K562 (cell line): ENCODE measurements around the gene CARMIL1. TPM values are rescaled to one million over a fixed set of nuclear protein-coding genes. Genes with fewer than 3 reads are reported as not detected.

Experiments
- ATAC-seq: fragments of 200-7000 bp; cut with Tn5 transposase; 3 replicates; pipeline ENCODE4 v1.9.1; 2020; ENCODE audit warnings: moderate library complexity
- BruUV-seq: library from RNA; stranded (reverse); fragments of 400-500 nt; replicated peaks from 2 replicates; lab custom pipeline; 2021; lab: Mats Ljungman, UMichigan
- CTCF ChIA-PET: fragments of 300-600 bp; formaldehyde crosslinking; extraction: SDS; loops from one replicate; lab custom pipeline; 2021; ENCODE audit warnings: low intra/inter-chr PET ratio; lab: Yijun Ruan, JAX
- POLR2A ChIA-PET: fragments of 300-600, 350-650 bp; sonication (Branson Sonifier 250); formaldehyde crosslinking; extraction: SDS; loops from one replicate; lab custom pipeline; 2021; ENCODE audit warnings: antibody characterized with exemption, inconsistent platforms; lab: Yijun Ruan, JAX
- DNase-seq, 4 experiments: peaks; one replicate each; pipeline versions ENCODE4 v3.0.0 to v3.0.0-alpha.2; 2011 to 2018; ENCODE audit warnings: low spot score in 3 of 4, mixed read lengths in 3 of 4; ENCODE audit errors: extremely low read depth in 1 of 4
- FAIRE-seq: peaks from 2 replicates; lab custom pipeline; 2011; peaks lifted over from hg19 to GRCh38; lab: Jason Lieb, UNC
- H2AFZ ChIP-seq: 2 replicates; pipeline ENCODE4 v1.6.0; 2011; ENCODE audit warnings: low read depth, low read length, control low read depth, inconsistent platforms
- H3K27ac ChIP-seq: fragments of 200-600 bp; 3 replicates; pipeline ENCODE4 v1.8.0; 2011; ENCODE audit warnings: low read depth, mild to moderate bottlenecking, control low read depth, inconsistent platforms, low read length, moderate library complexity, mixed read lengths; ENCODE audit errors: extremely low read depth
- H3K27me3 ChIP-seq, 2 experiments: fragments of 300-600 bp in 1 of 2; 2 replicates in 1 of 2; 3 replicates in 1 of 2; pipeline versions ENCODE4 v1.6.0 to v1.8.0; 2011; ENCODE audit warnings: inconsistent platforms in 2 of 2, low read length in 2 of 2, mild to moderate bottlenecking in 1 of 2, mixed read lengths in 1 of 2, moderate library complexity in 1 of 2; ENCODE audit not compliant: control insufficient read depth in 2 of 2, insufficient read depth in 2 of 2
- H3K36me3 ChIP-seq: fragments of 300-600 bp; 3 replicates; pipeline ENCODE4 v1.8.0; 2011; ENCODE audit warnings: mild to moderate bottlenecking, low read length, inconsistent platforms; ENCODE audit not compliant: control insufficient read depth, insufficient read depth
- H3K4me1 ChIP-seq, 2 experiments: fragments of 200-600 bp in 1 of 2; replicated peaks in 1 of 2; 2 replicates in 1 of 2; 3 replicates in 1 of 2; pipeline versions ENCODE4 v1.5.1 to v1.8.0; 2011; ENCODE audit warnings: inconsistent platforms in 2 of 2, low read length in 2 of 2, mild to moderate bottlenecking in 1 of 2, mixed read lengths in 1 of 2, moderate library complexity in 1 of 2; ENCODE audit not compliant: control insufficient read depth in 2 of 2, insufficient read depth in 2 of 2
- H3K4me2 ChIP-seq: 2 replicates; pipeline ENCODE4 v1.6.1; 2011; ENCODE audit warnings: low read length, control low read depth, inconsistent platforms, mixed read lengths; ENCODE audit not compliant: insufficient read depth
- H3K4me3 ChIP-seq: fragments of 200-600 bp; sonication (generic), shearing (Covaris generic); 2 replicates; pipeline ENCODE4 v1.5.1; 2016; ENCODE audit warnings: control low read depth, inconsistent platforms
- H3K79me2 ChIP-seq: fragments of 200-600 bp; 3 replicates; pipeline ENCODE4 v1.8.0; 2011; ENCODE audit warnings: low read length, inconsistent platforms; ENCODE audit not compliant: control insufficient read depth, insufficient read depth
- H3K9ac ChIP-seq, 2 experiments: 2 replicates each; pipeline versions ENCODE4 v1.6.0 to v1.6.1; 2011; ENCODE audit warnings: low read depth in 2 of 2, low read length in 2 of 2, control low read depth in 1 of 2, inconsistent platforms in 1 of 2, mild to moderate bottlenecking in 1 of 2, mixed read lengths in 1 of 2; ENCODE audit not compliant: insufficient read depth in 1 of 2
- H3K9me1 ChIP-seq: one replicate; pipeline ENCODE4 v1.6.0; 2011; ENCODE audit warnings: inconsistent platforms, mild to moderate bottlenecking, low read length, moderate library complexity; ENCODE audit not compliant: control insufficient read depth, insufficient read depth
- H3K9me3 ChIP-seq: replicated peaks from 2 replicates; pipeline ENCODE4 v1.5.1; 2011; ENCODE audit warnings: low read depth, low read length, inconsistent platforms; ENCODE audit not compliant: control insufficient read depth, insufficient read depth
- H4K20me1 ChIP-seq: replicated peaks from 2 replicates; pipeline ENCODE4 v1.6.1; 2011; ENCODE audit warnings: low read length, inconsistent platforms, mixed read lengths; ENCODE audit not compliant: control insufficient read depth, insufficient read depth
- ZKSCAN1 ChIP-seq: fragments of 150-350 bp; IDR thresholded peaks from 2 replicates; pipeline ENCODE4 v1.6.1; 2016; ENCODE audit warnings: low read depth, low read length
- WGBS: fragments of 100-300 bp; shearing (Covaris generic); methylation state at CpG from one replicate; pipeline ENCODE4 v1.1.6; 2016; ENCODE audit warnings: low coverage, mixed read lengths; ENCODE audit not compliant: insufficient coverage; ENCODE audit errors: missing lambda C conversion rate; 5-methylcytosine and 5-hydroxymethylcytosine counted together
- in situ Hi-C: fragments of 300-500 bp; cut with MboI; formaldehyde crosslinking; loops from 4 replicates; pipeline ENCODE4 v1.15.0; 2018; ENCODE audit warnings: inconsistent platforms, mixed read lengths
- intact Hi-C: fragments of 100-400 bp; cut with micrococcal nuclease; formaldehyde crosslinking; loops from 2 replicates; pipeline ENCODE4 v1.14.2; 2022
- polyA plus RNA-seq, 8 experiments: library from polyadenylated mRNA; depleted of rRNA in 4 of 8; stranded (reverse) in 5 of 8; unstranded in 3 of 8; fragments of >200 nt; fragmentation: Nextera tagmentation in 2 of 8; fragmentation: Illumina TruSeq in 1 of 8; extraction: Ambion mirVana in 2 of 8; extraction: Trizol in 1 of 8; gene quantifications; 2 replicates each; pipeline versions ENCODE4 v1.2.1 to v1.2.3, GENCODE V29; 2011 to 2014; ENCODE audit warnings: inconsistent platforms in 1 of 8, missing spikeins in 1 of 8
- total RNA-seq, 7 experiments: library from RNA; depleted of rRNA in 6 of 7; stranded (reverse); fragments of >200 nt in 6 of 7; fragmentation: Illumina TruSeq in 2 of 7; extraction: Trizol in 2 of 7; gene quantifications; 2 replicates each; pipeline versions ENCODE4 v1.2.1 to v1.2.3, GENCODE V29; 2011 to 2021; ENCODE audit warnings: low replicate concordance in 1 of 7
- TF ChIP-seq, protein P1 (sequence below): fragments of 250-450 bp; sonication (Bioruptor Pico); IDR thresholded peaks from 2 replicates; pipeline ENCODE4 v1.4.0; 2020; ENCODE audit warnings: mild to moderate bottlenecking

CARMIL1 gene
- total and polyA plus RNA-seq, 9 of the 15 experiments (the other 6 are each of a cell fraction or from before 2014, with no cell fraction given): 0.04 to 0.32 (median 0.10) TPM; not detected in 1

DNA sequence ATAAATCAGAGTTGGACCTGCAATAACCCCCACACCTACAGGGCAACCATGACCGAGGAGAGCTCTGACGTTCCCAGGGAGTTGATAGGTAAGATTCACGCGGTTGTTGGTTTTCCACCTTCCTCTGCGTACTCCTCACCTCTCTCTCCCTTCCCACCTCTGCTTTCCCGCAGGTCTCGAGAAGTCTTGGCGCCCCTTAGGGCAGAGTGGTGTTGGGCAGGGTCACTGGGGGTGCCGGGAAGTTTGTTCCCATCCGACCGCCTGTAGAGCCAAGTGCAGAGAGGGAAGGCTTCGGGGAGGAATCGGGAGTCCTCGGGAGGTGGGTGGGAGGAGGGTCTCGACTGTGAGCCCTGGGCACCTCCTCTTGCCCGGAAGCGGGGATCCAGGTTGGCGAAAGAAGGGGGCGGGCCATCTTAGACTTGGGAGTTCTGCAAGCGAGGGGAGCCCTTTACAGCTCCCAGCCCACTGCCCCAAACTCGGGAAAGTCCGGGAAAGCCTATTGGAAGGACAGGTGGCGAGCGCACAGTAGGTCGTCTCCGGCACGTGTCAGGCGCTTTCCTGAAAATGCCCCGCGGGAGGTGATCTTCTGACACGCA lies 672 bp downstream of the CARMIL1 start:
- no peaks in the 10 kb centered on the region for H3K9me3 ChIP-seq
- 0 out of 2 replicates have a peak overlapping the region, but pooled peaks have one; percentile 90 for H2AFZ ChIP-seq
- no peaks in the 10 kb centered on the region for H3K36me3 ChIP-seq
- WGBS: 48% methylated on average over 29 of the region's 31 CpGs
- H3K79me2 ChIP-seq: no peaks in the 10 kb centered on the region
- peaks cover 2 to 17% of the 10 kb centered on the region in 2 experiments; a peak in 2 of 5 replicates for H3K4me1 ChIP-seq
- POLR2A ChIA-PET: no interaction called here
- no peaks in the 10 kb centered on the region for H4K20me1 ChIP-seq
- no peak; the same call in 2 of the 3 replicates for ATAC-seq
- H3K27me3 ChIP-seq: peaks cover 4 to 25% of the 10 kb centered on the region in 2 experiments
- H3K4me2 ChIP-seq: peak overlapping the region; percentile 77
- H3K4me3 ChIP-seq: peak overlapping the region; percentile 60; the same call in 1 of the 2 replicates
- intact Hi-C loops (loop anchor here (1.0 to 10.0 kb wide), 4 partner anchors 210 to 611 kb away; no protein-coding TSS in a partner anchor), in situ Hi-C loops (loop anchor here (10.0 kb wide), 1 partner anchor 325 kb away; no protein-coding TSS in a partner anchor)
- no peaks in the 10 kb centered on the region for H3K9me1 ChIP-seq
- no peak overlapping the region for H3K27ac ChIP-seq
- TF ChIP-seq, protein P1, sequence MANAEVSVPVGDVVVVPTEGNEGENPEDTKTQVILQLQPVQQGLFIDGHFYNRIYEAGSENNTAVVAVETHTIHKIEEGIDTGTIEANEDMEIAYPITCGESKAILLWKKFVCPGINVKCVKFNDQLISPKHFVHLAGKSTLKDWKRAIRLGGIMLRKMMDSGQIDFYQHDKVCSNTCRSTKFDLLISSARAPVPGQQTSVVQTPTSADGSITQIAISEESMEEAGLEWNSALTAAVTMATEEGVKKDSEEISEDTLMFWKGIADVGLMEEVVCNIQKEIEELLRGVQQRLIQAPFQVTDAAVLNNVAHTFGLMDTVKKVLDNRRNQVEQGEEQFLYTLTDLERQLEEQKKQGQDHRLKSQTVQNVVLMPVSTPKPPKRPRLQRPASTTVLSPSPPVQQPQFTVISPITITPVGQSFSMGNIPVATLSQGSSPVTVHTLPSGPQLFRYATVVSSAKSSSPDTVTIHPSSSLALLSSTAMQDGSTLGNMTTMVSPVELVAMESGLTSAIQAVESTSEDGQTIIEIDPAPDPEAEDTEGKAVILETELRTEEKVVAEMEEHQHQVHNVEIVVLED: no peak
- TF ChIP-seq ZKSCAN1: peak; percentile 94
- peak in 2 of 4 experiments; percentile 15 to 19 for DNase-seq
- peak overlapping the region in 1 of 2 experiments; percentile 59; a peak in 1 of 4 replicates for H3K9ac ChIP-seq
- FAIRE-seq: no peak
- BruUV-seq: no TSS peak
- CTCF ChIA-PET: interaction anchor here (1.0 to 1.1 kb wide), 3 partner anchors 57 to 322 kb away, joined by 3 read pairs; no protein-coding TSS in a partner anchor
